ENCODE results near the gene LKAAEAR1. TPM values are rescaled to one million over a fixed set of nuclear protein-coding genes. Genes with fewer than 3 reads are reported as not detected.
"Not testable (repeated sequence)": the region's sequence is repeated elsewhere in the genome, so short reads cannot be mapped to it uniquely, and the experiment has no call there.

The LKAAEAR1 gene
- total RNA-seq, 1 donor from 2014 or later, result not detected

GRCh38 chr20:64121586-64121985 lies 37.4 kb upstream of the LKAAEAR1 start:
- Histone ChIP-seq H3K36me3 (ENCODE audit: control insufficient read depth, insufficient read depth, low read length) (no peaks in the 10 kb centered on the region), H3K4me3 (ENCODE audit: low read depth, low read length) (no peak overlapping the region), H3K27me3 (ENCODE audit: control insufficient read depth, insufficient read depth, low read length) (peaks cover 11% of the 10 kb centered on the region)
- TF ChIP-seq CTCF (IDR thresholded peaks at IDR 0.05; ENCODE audit: insufficient read depth, low read length, poor library complexity, severe bottlenecking), result no peak
- DNase-seq (ENCODE audit: low read depth), result no peak

- TF ChIP-seq CTCF (IDR thresholded peaks at IDR 0.05; ENCODE audit: insufficient read depth, low read length, poor library complexity, severe bottlenecking), result no peak
- DNase-seq (ENCODE audit: low read depth), result no peak
- Histone ChIP-seq H3K27me3 (ENCODE audit: control insufficient read depth, insufficient read depth, low read length) (peaks cover 19% of the 10 kb centered on the region), H3K36me3 (ENCODE audit: control insufficient read depth, insufficient read depth, low read length) (no peaks in the 10 kb centered on the region), H3K4me3 (ENCODE audit: low read depth, low read length) (peak overlapping the region; percentile 9)
These were observed 35.6 kb upstream of the LKAAEAR1 start for GRCh38 chr20:64119681-64120341.

- no peak for DNase-seq (ENCODE audit: low read depth)
- Histone ChIP-seq H3K36me3 (ENCODE audit: control insufficient read depth, insufficient read depth, low read length) (no peaks in the 10 kb centered on the region), H3K4me3 (ENCODE audit: low read depth, low read length) (no peak overlapping the region)
These were observed 35.1 kb upstream of the LKAAEAR1 start for GRCh38 chr20:64119301-64119680.

GRCh38 chr20:64117432-64117777 lies 33.2 kb upstream of the LKAAEAR1 start:
- not testable (repeated sequence) for H3K4me3 ChIP-seq (ENCODE audit: low read depth, low read length); DNase-seq (ENCODE audit: low read depth); H3K36me3 ChIP-seq (ENCODE audit: control insufficient read depth, insufficient read depth, low read length)
- H3K27me3 ChIP-seq (ENCODE audit: control insufficient read depth, insufficient read depth, low read length), result peaks cover 21% of the 10 kb centered on the region

More at GRCh38 chr20:64119301-64119680, 35.1 kb upstream of the LKAAEAR1 start:
- peaks cover 23% of the 10 kb centered on the region for H3K27me3 ChIP-seq (ENCODE audit: control insufficient read depth, insufficient read depth, low read length)
- no peak for TF ChIP-seq CTCF (IDR thresholded peaks at IDR 0.05; ENCODE audit: insufficient read depth, low read length, poor library complexity, severe bottlenecking)

GRCh38 chr20:64116541-64117431 lies 32.6 kb upstream of the LKAAEAR1 start:
- DNase-seq (ENCODE audit: low read depth), result no peak
- Histone ChIP-seq H3K27me3 (ENCODE audit: control insufficient read depth, insufficient read depth, low read length) (peaks cover 19% of the 10 kb centered on the region), H3K36me3 (ENCODE audit: control insufficient read depth, insufficient read depth, low read length) (no peaks in the 10 kb centered on the region), H3K4me3 (ENCODE audit: low read depth, low read length) (no peak overlapping the region)
- no peak for TF ChIP-seq CTCF (IDR thresholded peaks at IDR 0.05; ENCODE audit: insufficient read depth, low read length, poor library complexity, severe bottlenecking)

- Histone ChIP-seq H3K36me3 (ENCODE audit: control insufficient read depth, insufficient read depth, low read length) (no peaks in the 10 kb centered on the region), H3K27me3 (ENCODE audit: control insufficient read depth, insufficient read depth, low read length) (peaks cover 13% of the 10 kb centered on the region), H3K4me3 (ENCODE audit: low read depth, low read length) (no peak overlapping the region)
- DNase-seq (ENCODE audit: low read depth), result no peak
- no peak for TF ChIP-seq CTCF (IDR thresholded peaks at IDR 0.05; ENCODE audit: insufficient read depth, low read length, poor library complexity, severe bottlenecking)
These were observed 31.8 kb upstream of the LKAAEAR1 start for GRCh38 chr20:64116016-64116415.
